GM19463 (cell line): ENCODE measurements around the gene RC3H2.
A peak's percentile ranks its signal among the peaks of the same experiment; 100 is the strongest.

Experiments used
- ATAC-seq: cut with Tn5 transposase; IDR thresholded peaks from one replicate; pipeline ENCODE4 v1.9.1; 2021; ENCODE audit warnings: mild to moderate bottlenecking, moderate library complexity; ENCODE audit not compliant: unreplicated experiment

Gene RC3H2

GRCh38 chr9:122904823-122905710 is at the start of gene RC3H2:
Gene RC3H2, minus strand, starts transcription at chr9:122905359. Its CDS starts 7,850 bp downstream, at chr9:122897509.
- ATAC-seq, result peak; percentile 83

- ATAC-seq, result no peak
Measured at GRCh38 chr9:122954253-122954691, 49.1 kb upstream of the RC3H2 start.

GRCh38 chr9:122951056-122951455 is 45.9 kb upstream of the RC3H2 start:
- no peak for ATAC-seq

GRCh38 chr9:122950263-122950662 is 45.1 kb upstream of the RC3H2 start:
- no peak for ATAC-seq

GRCh38 chr9:122949696-122950095 is 44.5 kb upstream of the RC3H2 start:
- no peak for ATAC-seq

- no peak for ATAC-seq
Measured at GRCh38 chr9:122948313-122948712, 43.2 kb upstream of the RC3H2 start.

- no peak for ATAC-seq
Measured at GRCh38 chr9:122946461-122947005, 41.4 kb upstream of the RC3H2 start.

GRCh38 chr9:122944960-122945888 is 40.1 kb upstream of the RC3H2 start:
- ATAC-seq, result no peak

GRCh38 chr9:122941582-122942234 is 36.5 kb upstream of the RC3H2 start:
- ATAC-seq, result no peak

GRCh38 chr9:122940749-122941581 is 35.8 kb upstream of the RC3H2 start, which contains the start of gene RABGAP1:
Gene RABGAP1, plus strand, starts transcription at chr9:122941020. Its CDS starts 16,040 bp downstream, at chr9:122957060.
- ATAC-seq, result peak; percentile 98

- ATAC-seq, result no peak
Measured at GRCh38 chr9:122940454-122940748, 35.2 kb upstream of the RC3H2 start.

- no peak for ATAC-seq
Measured at GRCh38 chr9:122939601-122940000, 34.4 kb upstream of the RC3H2 start.

- ATAC-seq, result no peak
Measured at GRCh38 chr9:122936883-122937282, 31.7 kb upstream of the RC3H2 start.

GRCh38 chr9:122936464-122936863 is 31.3 kb upstream of the RC3H2 start:
- ATAC-seq, result no peak

GRCh38 chr9:122931226-122932121 is 26.3 kb upstream of the RC3H2 start, which contains the start of gene ZBTB26:
Gene ZBTB26, minus strand, starts transcription at chr9:122931512. Its CDS starts 11,578 bp downstream, at chr9:122919934.
- peak; percentile 98 for ATAC-seq

GRCh38 chr9:122930541-122931225 is 25.5 kb upstream of the RC3H2 start:
- ATAC-seq, result peak; percentile 16

GRCh38 chr9:122929796-122930354 is 24.7 kb upstream of the RC3H2 start:
- no peak for ATAC-seq

- no peak for ATAC-seq
Measured at GRCh38 chr9:122923947-122924346, 18.8 kb upstream of the RC3H2 start.
